IMR-90 (cell line): ENCODE measurements around the gene EFNA5. TPM values are rescaled to one million over a fixed set of nuclear protein-coding genes. Genes with fewer than 3 reads are reported as not detected.

Experiments used
- ATAC-seq: fragments of 200-7000 bp; cut with Tn5 transposase; 2 replicates; pipeline ENCODE4 v1.9.1; 2020; ENCODE audit warnings: low read depth, mild to moderate bottlenecking, moderate library complexity
- BruUV-seq: library from RNA; stranded (reverse); fragments of 400-500 nt; replicated peaks from 2 replicates; lab custom pipeline; 2021; lab: Mats Ljungman, UMichigan
- CTCF ChIA-PET: fragments of 300-600 bp; formaldehyde crosslinking; extraction: SDS; loops from one replicate; lab custom pipeline; 2021; ENCODE audit warnings: antibody characterized with exemption; lab: Yijun Ruan, JAX
- POLR2A ChIA-PET: fragments of 300-600 bp; sonication (Branson Sonifier 250); formaldehyde crosslinking; loops from one replicate; lab custom pipeline; 2022; ENCODE audit warnings: antibody characterized with exemption; ENCODE audit not compliant: unreplicated experiment; lab: Charles Lee
- DNase-seq: peaks from one replicate; pipeline ENCODE4 v3.0.0; 2013
- H2AFZ ChIP-seq: replicated peaks from 2 replicates; pipeline ENCODE3; 2013; ENCODE audit warnings: low read length, mild to moderate bottlenecking; ENCODE audit not compliant: poor library complexity
- H2AK5ac ChIP-seq: 2 replicates; pipeline ENCODE4 v1.6.1; 2013; ENCODE audit warnings: low read depth, low read length, inconsistent platforms
- H2AK9ac ChIP-seq: replicated peaks from 2 replicates; pipeline ENCODE3; 2013; ENCODE audit warnings: mild to moderate bottlenecking, low read depth, low read length, moderate library complexity; ENCODE audit not compliant: poor library complexity
- H2BK120ac ChIP-seq: 2 replicates; pipeline ENCODE4 v1.6.1; 2013; ENCODE audit warnings: low read depth, low read length, inconsistent platforms
- H2BK15ac ChIP-seq: 3 replicates; pipeline ENCODE4 v1.6.1; 2013; ENCODE audit warnings: low read depth, low read length, inconsistent platforms
- H2BK20ac ChIP-seq: 2 replicates; pipeline ENCODE4 v1.6.1; 2013; ENCODE audit warnings: low read depth, mild to moderate bottlenecking, inconsistent platforms, low read length, moderate library complexity
- H2BK5ac ChIP-seq: 2 replicates; pipeline ENCODE4 v1.6.1; 2013; ENCODE audit warnings: mild to moderate bottlenecking, low read depth, low read length, inconsistent platforms; ENCODE audit not compliant: poor library complexity, severe bottlenecking
- H3K14ac ChIP-seq: replicated peaks from 2 replicates; pipeline ENCODE4 v1.6.1; 2013; ENCODE audit warnings: low read depth, low read length, inconsistent platforms
- H3K18ac ChIP-seq: 2 replicates; pipeline ENCODE4 v1.6.1; 2013; ENCODE audit warnings: low read depth, low read length, control low read depth
- H3K23ac ChIP-seq: 2 replicates; pipeline ENCODE4 v1.6.1; 2013; ENCODE audit warnings: low read depth, low read length, inconsistent platforms
- H3K27ac ChIP-seq: 2 replicates; pipeline ENCODE4 v1.5.1; 2013; ENCODE audit warnings: mild to moderate bottlenecking, control low read depth, low read length; ENCODE audit not compliant: insufficient read depth
- H3K27me3 ChIP-seq: 2 replicates; pipeline ENCODE4 v1.6.1; 2013; ENCODE audit warnings: low read length; ENCODE audit not compliant: control insufficient read depth, insufficient read depth
- H3K36me3 ChIP-seq: 2 replicates; pipeline ENCODE4 v1.6.1; 2013; ENCODE audit warnings: low read length, mixed read lengths; ENCODE audit not compliant: control insufficient read depth, insufficient read depth
- H3K4ac ChIP-seq: 2 replicates; pipeline ENCODE4 v1.6.1; 2013; ENCODE audit warnings: low read depth, low read length, inconsistent platforms
- H3K4me1 ChIP-seq: 2 replicates; pipeline ENCODE4 v1.6.1; 2013; ENCODE audit warnings: low read length, mixed read lengths; ENCODE audit not compliant: control insufficient read depth, insufficient read depth
- H3K4me2 ChIP-seq: 2 replicates; pipeline ENCODE4 v1.6.1; 2013; ENCODE audit warnings: low read depth, mild to moderate bottlenecking, control low read depth, low read length, moderate library complexity
- H3K4me3 ChIP-seq: 2 replicates; pipeline ENCODE4 v1.5.1; 2013; ENCODE audit warnings: low read depth, mild to moderate bottlenecking, control low read depth, low read length, moderate library complexity; ENCODE audit not compliant: insufficient read depth
- H3K56ac ChIP-seq: 2 replicates; pipeline ENCODE4 v1.6.1; 2013; ENCODE audit warnings: low read length, inconsistent platforms; ENCODE audit not compliant: insufficient read depth; ENCODE audit errors: extremely low read depth
- H3K79me1 ChIP-seq, 2 experiments: 2 replicates each; pipeline ENCODE4 v1.6.1; 2013; ENCODE audit warnings: low read length in 2 of 2, inconsistent platforms in 1 of 2, low read depth in 1 of 2
- H3K9ac ChIP-seq: 2 replicates; pipeline ENCODE4 v1.6.1; 2013; ENCODE audit warnings: low read depth, low read length, control low read depth
- H3K9me1 ChIP-seq: 2 replicates; pipeline ENCODE4 v1.6.1; 2013; ENCODE audit warnings: low read length, inconsistent platforms; ENCODE audit not compliant: insufficient read depth
- H3K9me3 ChIP-seq: 2 replicates; pipeline ENCODE4 v1.6.1; 2013; ENCODE audit warnings: low read length; ENCODE audit not compliant: control insufficient read depth, insufficient read depth
- H4K20me1 ChIP-seq: 2 replicates; pipeline ENCODE4 v1.6.1; 2013; ENCODE audit warnings: low read length, inconsistent platforms; ENCODE audit not compliant: insufficient read depth
- H4K5ac ChIP-seq: 2 replicates; pipeline ENCODE4 v1.6.1; 2013; ENCODE audit warnings: mild to moderate bottlenecking, low read depth, low read length, control low read depth
- H4K8ac ChIP-seq, 2 experiments: 2 replicates each; pipeline ENCODE4 v1.6.1; 2013; ENCODE audit warnings: low read depth in 2 of 2, low read length in 2 of 2, control low read depth in 1 of 2, inconsistent platforms in 1 of 2
- H4K91ac ChIP-seq: 2 replicates; pipeline ENCODE4 v1.6.1; 2013; ENCODE audit warnings: low read depth, low read length, inconsistent platforms; ENCODE audit not compliant: insufficient read depth
- CEBPB ChIP-seq: IDR thresholded peaks from 2 replicates; pipeline ENCODE4 v1.6.1; 2012; ENCODE audit warnings: low read depth, low read length, improper control_type of control experiment
- WGBS, 2 experiments: methylation state at CpG; one replicate each; pipeline versions ENCODE4 v1.1.5 to v1.1.7; 2013; ENCODE audit warnings: missing lambda C conversion rate in 2 of 2; ENCODE audit not compliant: insufficient read length in 1 of 2; ENCODE audit errors: extremely low coverage in 2 of 2; 5-methylcytosine and 5-hydroxymethylcytosine counted together
- dilution Hi-C: fragments of 300-500 bp; cut with HindIII; formaldehyde crosslinking; loops from one replicate; pipeline ENCODE4 v1.14.3; 2018; ENCODE audit warnings: low sequenced_read_pairs; ENCODE audit not compliant: unreplicated experiment
- in situ Hi-C: fragments of 300-500 bp; cut with MboI; formaldehyde crosslinking; loops from 3 replicates; pipeline ENCODE4 v1.14.3; 2019; ENCODE audit warnings: low sequenced_read_pairs, inconsistent platforms, mixed read lengths
- intact Hi-C: fragments of 100-400 bp; cut with micrococcal nuclease; formaldehyde crosslinking; loops from 2 replicates; pipeline ENCODE4 v1.10.0; 2022
- polyA plus RNA-seq, 3 experiments: library from polyadenylated mRNA; depleted of rRNA; stranded (reverse); fragments of >200 nt; gene quantifications; 2 replicates each; pipeline ENCODE4 v1.2.3, GENCODE V29; 2012; ENCODE audit warnings: low replicate concordance in 1 of 3
- total RNA-seq: library from RNA; depleted of rRNA; stranded (reverse); fragments of >200 nt; gene quantifications from 2 replicates; pipeline ENCODE4 v1.2.3, GENCODE V29; 2012

Gene EFNA5
- total and polyA plus RNA-seq, 2 of the 4 experiments (the other 2 are of a cell fraction), result 1.5 to 1.6 TPM

DNA sequence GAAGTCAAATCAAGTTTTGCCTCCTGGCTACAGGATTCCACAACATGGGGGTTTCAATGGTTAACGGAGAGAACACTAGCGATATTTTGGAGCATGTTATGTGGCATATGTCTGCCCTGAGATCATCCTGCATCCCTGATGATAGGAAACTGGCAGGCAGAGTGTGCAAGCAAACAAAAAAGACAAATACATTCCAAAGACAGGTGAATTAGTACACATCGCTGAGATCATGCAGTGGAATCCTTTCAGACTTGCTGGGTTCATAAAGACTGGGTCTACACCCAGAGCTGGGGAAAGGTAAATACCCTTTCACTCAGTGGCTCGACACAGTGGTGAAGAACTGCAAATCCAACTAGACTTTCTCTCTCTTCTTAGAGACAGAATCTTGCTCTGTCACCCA, 286.5 kb downstream of the EFNA5 start:
- no peak overlapping the region for H3K4me2 ChIP-seq
- TF ChIP-seq CEBPB, result no peak
- no peak for ATAC-seq
- H4K5ac ChIP-seq, result no peak overlapping the region
- peak overlapping the region; percentile 19; the same call in 1 of the 2 replicates for H2BK120ac ChIP-seq
- H3K4me1 ChIP-seq, result peaks cover 9% of the 10 kb centered on the region
- H3K56ac ChIP-seq, result no peak overlapping the region
- no peak overlapping the region for H3K14ac ChIP-seq
- peaks cover 7% of the 10 kb centered on the region for H3K9me1 ChIP-seq
- H2AK5ac ChIP-seq, result no peak overlapping the region
- no peak overlapping the region for H2AFZ ChIP-seq
- H3K18ac ChIP-seq, result 0 out of 2 replicates have a peak overlapping the region, but pooled peaks have one; percentile 4
- no peak overlapping the region for H3K27ac ChIP-seq
- no peak overlapping the region for H3K4me3 ChIP-seq
- no peak for DNase-seq
- H3K9ac ChIP-seq, result no peak overlapping the region
- no peak overlapping the region for H2BK15ac ChIP-seq
- dilution Hi-C loops (no loop called here), intact Hi-C loops (no loop called here), in situ Hi-C loops (no loop called here)
- no peaks in the 10 kb centered on the region for H3K79me1 ChIP-seq
- no peak overlapping the region for H2AK9ac ChIP-seq
- POLR2A ChIA-PET, result no interaction called here
- CTCF ChIA-PET, result no interaction called here
- H3K27me3 ChIP-seq, result no peaks in the 10 kb centered on the region
- peak overlapping the region; percentile 43; the same call in 1 of the 2 replicates for H3K4ac ChIP-seq
- no peak overlapping the region for H2BK5ac ChIP-seq
- WGBS, 2 experiments, result 92% methylated on average over 2 of the region's 4 CpGs; no CpG with 5 or more reads in 1 of the 2 experiments
- H3K23ac ChIP-seq, result no peak overlapping the region
- 0 out of 2 replicates have a peak overlapping the region, but pooled peaks have one; percentile 5 for H4K91ac ChIP-seq
- no peak overlapping the region for H4K8ac ChIP-seq
- no peaks in the 10 kb centered on the region for H4K20me1 ChIP-seq
- H3K9me3 ChIP-seq, result no peaks in the 10 kb centered on the region
- H3K36me3 ChIP-seq, result no peaks in the 10 kb centered on the region
- H2BK20ac ChIP-seq, result peak overlapping the region; percentile 6; the same call in 1 of the 2 replicates
- no TSS peak for BruUV-seq
